ENCODE data around the gene NIPAL4. TPM values are rescaled to one million over a fixed set of nuclear protein-coding genes. Genes with fewer than 3 reads are reported as not detected.

NIPAL4 gene
- total and polyA plus RNA-seq, 7 donors: 1.3 to 5.1 (median 4.8) TPM; not detected in 2

DNA sequence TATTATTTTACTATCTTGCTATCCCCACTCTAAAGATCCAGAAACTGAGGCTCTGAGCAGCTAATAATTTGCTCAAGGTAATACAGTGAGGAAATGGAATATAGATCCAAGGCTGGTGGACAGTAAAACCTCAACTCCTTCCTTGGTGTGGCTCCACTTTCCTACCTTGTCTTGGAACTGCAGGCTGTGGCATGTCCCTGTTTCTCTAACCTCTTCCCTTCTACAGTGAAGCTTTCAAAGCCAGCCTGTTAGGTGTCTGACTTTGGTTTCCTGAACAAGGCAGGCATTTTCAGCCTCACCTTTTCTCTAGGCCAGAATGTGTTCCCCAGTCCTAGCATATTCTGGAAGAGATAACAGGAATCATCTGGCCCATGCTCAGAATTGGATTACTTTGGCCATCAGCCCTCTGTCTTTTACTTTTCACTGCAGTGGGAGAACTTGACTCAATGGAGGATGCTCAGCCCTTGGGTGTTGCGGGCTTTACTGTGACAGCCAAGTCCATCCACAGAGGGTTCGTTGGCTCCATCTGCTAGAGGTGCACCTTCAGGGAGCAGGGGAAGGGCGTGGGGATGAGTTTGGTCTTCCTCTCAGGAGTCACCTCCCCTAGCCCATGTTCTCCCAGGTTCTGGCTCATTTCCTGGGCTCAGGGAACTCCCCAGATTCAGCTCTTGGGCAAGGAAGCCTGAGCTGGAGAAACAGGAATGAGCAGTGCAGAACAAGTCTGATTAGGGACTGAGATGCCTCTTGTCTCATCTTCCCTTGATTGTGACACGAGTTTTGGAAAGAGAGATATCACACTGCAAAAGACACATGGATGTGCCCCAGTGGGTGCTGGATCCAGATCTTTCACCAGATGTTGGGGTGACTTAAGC lies 1.1 kb downstream of the NIPAL4 start:
- DNase-seq: no peak
- Histone ChIP-seq H3K36me3 (peaks cover 0 to 10% (median 0%) of the 10 kb centered on the region in 4 donors), H3K4me3 (peak overlapping the region; percentile 44 to 65 (median 62)), H3K4me1 (peaks cover 0 to 64% (median 37%) of the 10 kb centered on the region in 4 donors), H3K27me3 (no peaks in the 10 kb centered on the region), H3K27ac (peak overlapping the region in 3 of 4 donors; percentile 69 to 81 (median 72)), H3K9me3 (no peaks in the 10 kb centered on the region)
- 91 to 93% methylated on average over 4 of the region's 4 CpGs for WGBS, 2 donors
- intact Hi-C loops (cut with DNase I): loop anchor here (5.0 kb wide), 2 partner anchors 74 to 94 kb away; no protein-coding TSS in a partner anchor
- TF ChIP-seq POLR2AphosphoS5 (IDR thresholded peaks at IDR 0.05) (no peak), POLR2A (IDR thresholded peaks at IDR 0.05) (no peak), EP300 (IDR thresholded peaks at IDR 0.05) (no peak)
- TF ChIP-seq, protein P1, sequence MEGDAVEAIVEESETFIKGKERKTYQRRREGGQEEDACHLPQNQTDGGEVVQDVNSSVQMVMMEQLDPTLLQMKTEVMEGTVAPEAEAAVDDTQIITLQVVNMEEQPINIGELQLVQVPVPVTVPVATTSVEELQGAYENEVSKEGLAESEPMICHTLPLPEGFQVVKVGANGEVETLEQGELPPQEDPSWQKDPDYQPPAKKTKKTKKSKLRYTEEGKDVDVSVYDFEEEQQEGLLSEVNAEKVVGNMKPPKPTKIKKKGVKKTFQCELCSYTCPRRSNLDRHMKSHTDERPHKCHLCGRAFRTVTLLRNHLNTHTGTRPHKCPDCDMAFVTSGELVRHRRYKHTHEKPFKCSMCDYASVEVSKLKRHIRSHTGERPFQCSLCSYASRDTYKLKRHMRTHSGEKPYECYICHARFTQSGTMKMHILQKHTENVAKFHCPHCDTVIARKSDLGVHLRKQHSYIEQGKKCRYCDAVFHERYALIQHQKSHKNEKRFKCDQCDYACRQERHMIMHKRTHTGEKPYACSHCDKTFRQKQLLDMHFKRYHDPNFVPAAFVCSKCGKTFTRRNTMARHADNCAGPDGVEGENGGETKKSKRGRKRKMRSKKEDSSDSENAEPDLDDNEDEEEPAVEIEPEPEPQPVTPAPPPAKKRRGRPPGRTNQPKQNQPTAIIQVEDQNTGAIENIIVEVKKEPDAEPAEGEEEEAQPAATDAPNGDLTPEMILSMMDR (IDR thresholded peaks at IDR 0.05): no peak

DNA sequence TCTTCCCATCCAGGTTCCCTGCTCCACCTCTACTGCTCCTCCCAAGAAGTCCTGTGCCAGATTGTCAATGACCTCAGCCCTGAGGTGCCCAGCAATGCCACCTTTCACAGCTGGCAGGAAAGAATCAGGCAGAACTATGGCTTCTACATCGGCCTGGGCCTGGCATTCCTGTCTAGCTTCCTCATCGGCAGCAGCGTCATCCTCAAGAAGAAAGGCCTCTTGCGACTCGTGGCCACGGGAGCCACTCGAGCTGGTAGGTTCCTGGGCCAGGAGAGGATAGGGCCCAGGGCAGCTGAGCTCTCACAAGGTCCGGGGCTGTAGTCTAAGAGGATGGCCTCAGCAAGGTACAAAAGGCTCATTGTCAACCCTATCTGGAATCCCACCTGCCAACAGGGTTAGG lies 3.1 kb downstream of the NIPAL4 start:
- Histone ChIP-seq H3K27ac (peak overlapping the region in 3 of 4 donors; percentile 7 to 81 (median 77)), H3K36me3 (peaks cover 0 to 22% (median 0%) of the 10 kb centered on the region in 4 donors), H3K4me1 (peaks cover 0 to 64% (median 37%) of the 10 kb centered on the region in 4 donors), H3K4me3 (no peak overlapping the region), H3K27me3 (no peaks in the 10 kb centered on the region), H3K9me3 (no peaks in the 10 kb centered on the region)
- no peak for DNase-seq
- 90 to 93% methylated on average over 8 of the region's 8 CpGs for WGBS, 2 donors
- TF ChIP-seq EP300 (IDR thresholded peaks at IDR 0.05): no peak
- intact Hi-C loops (cut with DNase I): loop anchor here (5.0 kb wide), 2 partner anchors 76 to 96 kb away; no protein-coding TSS in a partner anchor

DNA sequence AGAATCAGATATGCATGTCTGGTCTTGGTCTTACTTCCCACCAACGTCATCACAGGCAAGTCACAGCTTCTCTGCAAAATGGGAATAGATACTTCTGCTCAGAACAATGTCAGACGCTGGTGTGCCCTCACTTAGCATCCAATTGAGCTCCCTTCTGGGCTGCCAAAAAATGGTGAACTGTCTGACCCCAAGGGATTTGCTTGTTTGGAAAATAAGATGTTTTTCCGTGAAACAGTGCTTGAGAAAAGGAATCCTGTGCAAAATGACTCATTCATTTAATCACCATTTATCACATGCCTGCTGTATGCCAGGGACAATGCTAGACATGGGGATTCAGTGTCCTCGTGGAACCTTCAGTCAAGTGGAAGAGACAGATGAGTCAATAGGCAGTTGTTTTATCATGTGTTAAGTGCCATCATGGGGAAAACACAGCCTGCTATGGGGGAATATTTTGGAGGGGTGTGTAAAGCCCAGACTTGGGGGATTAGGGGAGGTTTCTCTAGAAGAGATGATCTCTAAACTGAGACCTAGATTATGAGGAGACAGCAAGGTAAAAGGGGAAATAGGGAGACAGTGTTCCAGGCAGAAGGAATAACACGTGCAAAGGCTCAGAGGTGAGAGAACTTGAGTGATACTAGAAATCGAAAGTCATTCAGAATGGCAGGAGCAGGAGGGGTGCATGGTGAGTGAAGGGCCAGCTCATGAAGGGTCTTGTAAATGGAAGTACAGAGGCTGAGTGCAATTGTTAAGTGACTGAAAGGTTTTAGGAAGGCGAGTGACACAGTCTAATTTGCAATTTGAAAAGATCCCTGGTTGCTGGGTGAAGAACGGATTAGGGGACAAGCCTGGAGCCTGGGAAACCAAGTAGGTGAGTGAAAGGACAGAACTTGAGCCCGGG lies 3.9 kb downstream of the NIPAL4 start:
- Histone ChIP-seq H3K27me3 (no peaks in the 10 kb centered on the region), H3K36me3 (peaks cover 0 to 30% (median 0%) of the 10 kb centered on the region in 4 donors), H3K4me1 (peaks cover 0 to 63% (median 37%) of the 10 kb centered on the region in 4 donors), H3K27ac (peak overlapping the region; percentile 53 to 81 (median 72)), H3K4me3 (no peak overlapping the region), H3K9me3 (no peaks in the 10 kb centered on the region)
- WGBS, 2 donors: 69 to 74% methylated on average over 9 of the region's 9 CpGs
- TF ChIP-seq POLR2A (IDR thresholded peaks at IDR 0.05) (no peak), EP300 (IDR thresholded peaks at IDR 0.05) (no peak), POLR2AphosphoS5 (IDR thresholded peaks at IDR 0.05) (peak in 1 of 4 donors; percentile 44)
- TF ChIP-seq, protein P1 (IDR thresholded peaks at IDR 0.05): no peak
- intact Hi-C loops (cut with DNase I): loop anchor here (5.0 kb wide), 2 partner anchors 77 to 97 kb away; no protein-coding TSS in a partner anchor
- no peak for DNase-seq

DNA sequence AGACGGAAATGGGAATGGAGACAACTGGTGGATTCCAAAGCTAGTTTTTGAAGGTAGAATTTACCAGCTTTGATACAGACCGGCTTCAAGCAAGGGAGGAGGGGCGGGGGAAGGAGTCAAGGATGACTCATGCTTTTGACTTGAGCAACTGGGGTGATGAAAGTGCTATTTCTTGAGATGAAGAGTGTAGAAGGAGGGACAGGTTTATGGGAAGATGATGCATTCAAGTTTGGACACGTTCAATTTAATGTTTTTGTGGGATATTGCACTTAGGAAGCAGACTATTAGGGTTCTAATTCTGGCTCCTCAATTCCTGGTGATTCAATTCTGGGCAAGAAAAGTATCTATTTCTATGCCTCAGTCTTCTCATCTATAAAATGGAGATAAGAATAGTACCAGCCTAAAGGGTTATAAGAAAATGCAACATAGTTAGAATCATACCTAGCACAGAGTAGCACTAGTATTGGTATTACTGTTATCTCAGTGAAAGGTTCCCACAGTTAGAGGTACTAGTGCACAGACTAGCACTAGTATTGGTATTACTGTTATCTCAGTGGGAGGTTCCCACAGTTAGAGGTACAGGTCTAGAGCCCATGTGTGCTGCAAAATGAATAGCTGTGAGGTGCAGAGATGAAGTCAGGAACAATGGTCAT lies 4.6 kb downstream of the NIPAL4 start:
- peak; percentile 83 for DNase-seq
- H3K4me3 ChIP-seq: no peak overlapping the region
- peak in 3 of 4 donors; percentile 52 to 75 (median 71) for TF ChIP-seq POLR2AphosphoS5 (IDR thresholded peaks at IDR 0.05)
- TF ChIP-seq POLR2A (IDR thresholded peaks at IDR 0.05): no peak
- peak in 2 of 4 donors; percentile 17 to 37 for TF ChIP-seq EP300 (IDR thresholded peaks at IDR 0.05)
- TF ChIP-seq, protein P1 (IDR thresholded peaks at IDR 0.05): no peak
- intact Hi-C loops (cut with DNase I): loop anchor here (5.0 kb wide), 2 partner anchors 77 to 97 kb away; no protein-coding TSS in a partner anchor
- H3K27me3 ChIP-seq: no peaks in the 10 kb centered on the region
- H3K9me3 ChIP-seq: no peaks in the 10 kb centered on the region
- 38 to 45% methylated on average over 4 of the region's 4 CpGs for WGBS, 2 donors
- peaks cover 0 to 33% (median 0%) of the 10 kb centered on the region in 4 donors for H3K36me3 ChIP-seq
- H3K4me1 ChIP-seq: peaks cover 0 to 55% (median 34%) of the 10 kb centered on the region in 4 donors
- H3K27ac ChIP-seq: peak overlapping the region; percentile 53 to 81 (median 72)
